ENCODE measurements around the gene MYH11.

- TF ChIP-seq TAF1 (IDR thresholded peaks at IDR 0.05; ENCODE audit: borderline replicate concordance, insufficient read depth, low read length) (no peak), REST (IDR thresholded peaks at IDR 0.05; ENCODE audit: insufficient read depth in 1 of 2, low read depth in 2 of 2, low read length in 2 of 2) (no peak), POLR2AphosphoS5 (IDR thresholded peaks at IDR 0.05; ENCODE audit: low read depth, low read length) (no peak), FOXP2 (optimal IDR thresholded peaks at IDR 0.05; ENCODE audit: borderline replicate concordance, extremely low read depth, extremely low read length, insufficient read depth) (no peak)
Observed at GRCh38 chr16:15749985-15750384, 106.8 kb downstream of the MYH11 start.

Data from PFSK-1 (cell line).